Measurements from ENCODE around the gene SFI1.
"Not testable (repeated sequence)": the region's sequence is repeated elsewhere in the genome, so short reads cannot be mapped to it uniquely, and the experiment has no call there.

SFI1 gene

DNA sequence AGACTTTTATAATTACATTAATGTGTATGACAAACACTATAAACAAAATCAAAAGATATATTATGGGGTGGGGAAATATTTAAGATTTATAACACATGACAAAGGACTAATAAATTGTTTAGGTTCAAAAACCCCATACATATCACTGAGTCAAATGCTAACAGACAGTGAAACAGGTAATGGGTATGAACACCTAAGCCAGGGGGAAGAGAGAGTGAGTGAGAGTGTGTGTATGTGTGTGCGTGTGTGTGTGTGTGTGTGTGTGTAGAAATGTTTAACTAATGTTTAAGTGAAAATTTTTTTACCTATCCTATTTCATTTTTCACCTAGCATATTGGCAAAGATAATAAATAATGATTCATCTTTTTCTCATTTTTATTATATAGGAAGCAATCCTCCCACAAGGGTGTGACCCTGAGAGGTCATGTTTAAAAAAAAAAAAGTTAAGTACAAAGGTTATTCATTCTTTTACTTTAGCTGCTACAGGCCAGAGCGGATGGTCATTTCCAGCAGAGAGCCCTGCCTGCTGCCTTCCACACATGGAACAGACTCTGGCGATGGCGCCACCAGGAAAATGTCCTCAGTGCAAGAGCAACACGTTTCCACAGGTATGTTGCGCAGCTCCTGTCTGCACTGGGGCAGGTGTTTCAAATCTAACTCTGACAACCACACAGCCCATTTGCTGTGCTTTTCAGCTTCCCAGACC lies 92.8 kb downstream of the SFI1 start:
- DNase-seq (ENCODE audit: low read depth), result no peak

DNA sequence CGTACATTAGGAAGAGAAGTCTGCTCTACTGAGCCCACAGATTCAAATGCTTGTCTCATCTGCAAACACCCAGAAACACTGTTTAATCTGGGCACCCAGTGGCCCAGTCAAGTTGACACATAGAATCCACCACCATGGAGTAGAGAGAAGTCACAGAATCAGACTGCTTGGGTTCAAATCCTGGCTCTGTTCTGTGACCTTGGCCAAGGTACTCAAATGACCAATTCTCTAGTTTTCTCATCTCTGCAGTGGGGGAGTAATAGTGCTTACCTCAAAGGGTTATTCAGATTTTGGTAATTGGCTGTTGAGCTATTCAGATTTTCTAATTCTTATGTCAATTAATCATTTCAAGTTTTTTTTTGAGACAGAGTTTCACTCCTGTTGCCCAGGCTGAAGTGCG lies 93.8 kb downstream of the SFI1 start:
- DNase-seq (ENCODE audit: low read depth), result not testable (repeated sequence)

DNA sequence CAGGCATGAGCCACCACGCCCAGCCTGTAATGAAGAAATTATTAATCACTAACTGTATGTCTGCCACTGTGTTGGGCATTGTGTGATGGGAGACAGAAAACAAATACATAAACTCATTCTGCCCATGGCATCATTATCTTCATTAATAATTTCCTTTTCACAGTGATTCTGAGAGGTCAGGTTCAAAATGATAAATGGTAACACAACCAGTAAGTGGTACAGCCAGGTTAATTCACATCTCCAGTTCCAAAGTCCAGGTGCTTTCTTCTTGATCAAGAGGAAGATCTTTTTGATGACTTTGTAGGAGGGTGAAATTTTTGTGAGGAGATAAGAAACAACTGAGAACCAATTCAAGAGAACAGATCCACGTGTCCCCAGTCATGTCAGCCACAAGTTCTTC lies 98.9 kb downstream of the SFI1 start:
- DNase-seq (ENCODE audit: low read depth), result no peak

DNA sequence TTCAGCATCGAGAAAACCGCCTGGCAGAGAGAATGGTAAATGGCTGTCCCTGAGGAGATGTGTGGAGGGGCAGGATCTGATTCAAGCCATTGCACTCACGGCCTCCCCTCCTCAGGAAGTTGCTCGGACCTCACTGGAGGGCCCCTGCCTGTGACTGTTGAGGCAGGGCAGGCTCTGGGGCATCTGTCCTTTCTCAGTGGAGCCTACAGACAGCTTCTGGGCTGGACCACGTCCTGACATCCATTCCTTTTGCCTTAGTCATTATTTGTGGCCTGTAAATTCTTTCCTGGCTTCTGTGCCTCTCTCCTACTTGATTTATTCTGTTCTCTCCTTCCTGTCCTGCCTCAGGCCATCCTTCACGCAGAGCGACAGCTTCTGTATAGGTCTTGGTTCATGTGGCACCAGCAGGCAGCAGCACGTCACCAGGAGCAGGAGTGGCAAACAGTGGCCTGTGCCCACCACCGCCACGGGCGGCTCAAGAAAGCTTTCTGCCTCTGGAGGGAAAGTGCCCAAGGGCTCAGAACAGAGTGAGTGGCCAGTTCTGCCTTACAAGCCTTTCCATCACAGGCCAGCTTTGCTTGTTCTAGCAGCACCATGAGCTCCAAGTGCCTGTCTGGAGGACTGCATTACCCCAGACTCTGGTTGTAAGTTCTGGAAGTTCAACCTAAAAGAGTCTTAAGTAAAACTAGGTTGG lies 106.1 kb downstream of the SFI1 start:
- no peak for DNase-seq (ENCODE audit: low read depth)

DNA sequence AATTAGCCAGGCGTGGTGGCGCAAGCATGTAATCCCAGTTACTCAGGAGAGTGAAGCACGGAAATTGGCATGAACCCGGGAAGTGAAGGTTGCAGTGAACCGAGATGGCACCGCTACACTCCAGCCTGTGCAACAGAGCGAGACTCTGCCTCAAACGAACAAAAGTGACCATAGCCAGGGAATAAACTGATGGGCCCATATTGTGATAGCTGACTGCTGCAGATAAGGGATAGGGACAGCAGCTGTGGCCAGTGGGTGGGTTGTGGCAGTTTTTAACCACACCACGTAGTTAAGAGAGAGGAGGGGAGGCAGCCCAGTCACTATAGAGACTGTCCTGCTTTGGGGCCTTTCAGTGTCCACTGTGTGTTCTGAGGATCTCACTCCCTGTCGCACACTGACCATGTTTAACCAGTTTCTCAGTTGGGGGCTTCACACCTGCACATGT lies 106.8 kb downstream of the SFI1 start:
- DNase-seq (ENCODE audit: low read depth), result no peak

DNA sequence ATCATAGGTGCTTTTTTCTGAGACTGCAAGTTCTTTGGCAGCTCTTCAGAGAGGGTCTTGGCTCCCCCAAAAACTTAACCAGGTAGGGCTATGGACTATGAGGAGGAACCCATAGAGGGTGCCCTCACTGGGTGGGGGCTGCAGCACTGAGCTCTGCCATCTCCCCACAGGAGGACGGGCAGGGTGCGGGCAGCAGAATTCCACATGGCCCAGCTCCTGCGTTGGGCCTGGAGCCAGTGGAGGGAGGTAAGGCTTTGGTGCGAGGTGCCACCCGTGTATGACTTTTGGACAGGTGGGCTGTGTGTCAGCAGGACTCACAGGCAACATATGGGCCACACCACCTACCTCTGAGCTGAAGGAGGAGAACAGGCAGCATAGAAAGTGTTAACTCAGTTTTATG lies 107.2 kb downstream of the SFI1 start:
- DNase-seq (ENCODE audit: low read depth), result no peak

DNA sequence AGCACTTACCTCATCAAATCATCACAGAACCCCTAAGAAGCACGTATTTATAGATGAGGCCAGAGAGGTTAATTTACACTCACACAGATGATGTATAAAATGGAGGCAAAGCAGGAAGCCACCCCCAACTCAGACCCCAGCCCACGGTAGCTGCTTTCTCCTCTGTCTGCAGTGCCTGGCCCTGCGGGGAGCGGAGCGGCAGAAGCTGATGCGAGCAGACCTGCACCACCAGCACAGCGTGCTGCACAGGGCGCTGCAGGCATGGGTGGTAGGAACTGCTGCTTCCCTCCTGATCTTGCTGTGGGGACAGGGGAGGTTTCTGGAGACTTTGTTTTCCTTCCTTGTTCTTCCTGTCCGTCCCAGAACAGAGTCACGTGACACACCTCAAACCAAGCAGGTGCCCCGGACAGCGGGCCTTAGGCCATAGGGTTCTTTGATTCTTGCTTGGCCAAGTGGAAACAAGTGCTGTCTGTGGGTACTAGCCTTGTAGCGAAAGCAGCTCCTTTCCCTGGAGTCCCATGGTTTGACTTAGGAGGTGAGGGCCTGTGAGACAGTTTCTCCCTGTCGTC lies 107.9 kb downstream of the SFI1 start:
- DNase-seq (ENCODE audit: low read depth), result no peak

DNA sequence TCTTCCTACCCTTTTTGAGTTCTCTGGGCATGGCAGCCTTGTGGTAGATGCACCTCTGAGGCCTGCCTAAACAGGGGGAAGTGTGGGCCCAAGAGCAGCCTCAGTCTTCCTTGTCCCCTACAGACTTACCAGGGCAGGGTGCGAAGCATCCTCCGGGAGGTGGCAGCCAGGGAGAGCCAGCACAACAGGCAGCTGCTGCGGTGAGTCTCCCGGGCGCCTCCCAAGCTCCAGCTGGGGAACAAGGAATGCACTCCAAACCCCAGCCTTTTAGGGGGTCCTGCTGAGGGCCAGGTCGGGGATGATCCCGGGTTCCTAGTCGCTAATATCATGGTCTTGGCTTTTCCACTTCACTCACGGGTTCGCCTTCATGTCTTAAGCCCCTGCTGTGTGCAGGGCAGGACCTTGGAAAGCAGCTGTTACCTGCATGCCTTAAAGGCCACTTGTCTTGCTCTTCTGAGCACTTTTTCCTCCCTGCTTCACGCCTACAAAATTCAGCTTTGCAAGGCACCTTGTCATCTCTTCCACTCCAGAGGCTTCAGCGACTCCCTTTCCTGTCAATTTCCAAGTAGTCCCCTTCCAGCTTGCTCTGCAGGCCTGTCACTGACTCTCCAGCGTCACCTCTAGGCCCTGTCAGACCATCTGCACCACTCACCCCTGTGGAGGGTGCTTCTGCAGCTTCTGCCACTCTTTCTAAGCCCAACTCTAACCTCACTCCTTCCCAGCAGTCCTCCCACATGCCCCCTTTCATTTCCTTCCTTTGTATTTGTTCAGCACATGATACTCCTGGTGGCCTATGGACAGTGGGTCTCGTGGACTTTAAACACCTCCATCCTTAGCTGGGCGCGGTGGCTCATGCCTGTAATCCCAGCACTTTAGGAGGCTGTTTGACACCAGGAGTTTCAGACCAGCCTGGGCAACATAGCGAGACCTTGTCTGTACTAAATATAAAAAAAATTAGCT lies 108.7 kb downstream of the SFI1 start:
- DNase-seq (ENCODE audit: low read depth), result no peak

DNA sequence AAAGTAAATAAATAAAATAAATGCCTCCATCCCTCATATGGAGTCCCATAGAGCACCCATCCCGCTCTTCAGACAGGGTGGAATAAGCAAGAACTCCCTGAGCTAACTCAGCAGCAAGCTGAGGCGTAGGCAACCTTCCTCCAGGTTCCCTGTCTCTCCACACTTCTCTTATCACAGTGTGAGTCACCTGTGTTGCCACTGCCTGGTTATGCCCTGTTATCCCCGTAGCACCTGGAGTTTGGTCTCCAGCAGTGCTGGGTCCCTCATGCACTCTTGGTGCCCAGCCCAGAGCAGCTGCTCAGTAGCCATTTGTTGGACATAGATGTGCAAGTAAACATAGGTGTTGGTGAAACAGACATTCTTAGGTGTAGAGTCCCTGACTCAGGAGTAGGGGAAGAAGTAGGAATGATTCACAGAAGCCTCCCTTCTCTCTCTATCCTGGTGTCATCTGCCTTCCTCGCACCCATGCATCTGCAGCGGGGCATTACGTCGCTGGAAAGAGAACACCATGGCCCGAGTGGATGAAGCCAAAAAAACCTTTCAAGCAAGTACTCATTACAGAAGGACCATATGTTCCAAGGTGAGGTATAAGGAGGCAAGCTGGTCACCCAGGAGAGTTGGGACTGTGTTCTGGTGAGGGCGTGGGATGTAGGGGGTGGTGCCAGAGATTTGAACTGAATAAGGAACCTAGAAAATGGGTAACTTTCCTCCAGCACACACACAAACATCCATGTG lies 109.7 kb downstream of the SFI1 start:
- no peak for DNase-seq (ENCODE audit: low read depth)

DNA sequence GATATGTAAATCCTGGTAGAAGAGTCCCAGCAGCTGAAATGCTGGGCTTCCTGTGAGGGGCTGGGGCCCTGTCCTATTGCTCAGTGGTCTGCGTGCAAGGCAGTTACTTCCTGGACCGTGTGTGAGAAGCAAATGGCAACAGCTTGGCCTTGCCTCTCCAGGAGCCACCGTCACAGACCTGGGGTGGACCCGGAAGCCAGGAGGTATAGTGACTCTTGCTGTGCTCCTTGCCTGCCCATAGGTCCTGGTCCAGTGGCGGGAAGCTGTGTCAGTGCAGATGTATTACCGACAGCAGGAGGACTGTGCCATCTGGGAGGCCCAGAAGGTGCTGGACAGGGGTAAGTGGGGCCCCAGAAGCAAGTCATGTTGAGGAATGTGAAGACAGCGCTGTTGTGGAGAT lies 111.4 kb downstream of the SFI1 start:
- DNase-seq (ENCODE audit: low read depth), result no peak

DNA sequence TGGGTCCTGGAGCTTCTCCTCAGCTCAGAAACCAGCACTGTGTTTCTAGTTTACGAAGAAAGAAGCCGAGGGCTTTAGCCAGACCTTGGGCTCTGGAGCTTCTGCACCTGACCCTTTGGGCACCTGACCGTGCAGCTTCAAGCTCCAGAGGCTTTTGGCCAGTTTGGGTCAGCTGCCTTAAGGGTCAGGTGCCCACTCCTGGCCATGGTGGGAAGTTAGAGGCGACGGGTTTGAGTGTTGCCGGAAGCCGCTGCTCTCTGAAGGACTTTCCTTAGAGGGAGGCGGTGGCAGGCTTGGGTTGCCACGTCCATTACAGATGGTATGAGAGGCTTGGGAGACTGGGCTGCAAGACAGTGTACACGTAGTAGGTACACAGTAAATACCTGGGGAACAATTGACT lies 113.4 kb downstream of the SFI1 start:
- no peak for DNase-seq (ENCODE audit: low read depth)

DNA sequence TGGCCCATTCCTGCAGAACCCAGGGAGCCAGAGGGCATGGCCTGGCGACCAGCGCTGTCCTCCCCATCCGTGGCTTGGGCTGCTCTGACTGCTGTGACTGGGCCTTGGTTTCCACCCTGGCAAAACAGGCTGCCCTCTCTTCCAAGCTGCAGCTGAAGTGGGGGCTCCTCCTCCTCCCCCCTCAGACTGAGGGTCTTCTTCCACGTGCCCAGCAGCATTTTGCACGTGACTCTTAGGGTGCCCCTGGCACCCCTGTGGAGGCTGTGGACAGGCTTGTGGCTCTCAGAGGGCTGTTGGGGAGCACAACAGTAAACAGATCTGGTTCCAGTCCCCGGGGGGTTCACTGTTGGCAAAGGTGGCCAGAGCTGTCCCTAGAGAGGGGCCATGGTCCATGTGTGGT lies 114.3 kb downstream of the SFI1 start:
- DNase-seq (ENCODE audit: low read depth), result no peak

DNA sequence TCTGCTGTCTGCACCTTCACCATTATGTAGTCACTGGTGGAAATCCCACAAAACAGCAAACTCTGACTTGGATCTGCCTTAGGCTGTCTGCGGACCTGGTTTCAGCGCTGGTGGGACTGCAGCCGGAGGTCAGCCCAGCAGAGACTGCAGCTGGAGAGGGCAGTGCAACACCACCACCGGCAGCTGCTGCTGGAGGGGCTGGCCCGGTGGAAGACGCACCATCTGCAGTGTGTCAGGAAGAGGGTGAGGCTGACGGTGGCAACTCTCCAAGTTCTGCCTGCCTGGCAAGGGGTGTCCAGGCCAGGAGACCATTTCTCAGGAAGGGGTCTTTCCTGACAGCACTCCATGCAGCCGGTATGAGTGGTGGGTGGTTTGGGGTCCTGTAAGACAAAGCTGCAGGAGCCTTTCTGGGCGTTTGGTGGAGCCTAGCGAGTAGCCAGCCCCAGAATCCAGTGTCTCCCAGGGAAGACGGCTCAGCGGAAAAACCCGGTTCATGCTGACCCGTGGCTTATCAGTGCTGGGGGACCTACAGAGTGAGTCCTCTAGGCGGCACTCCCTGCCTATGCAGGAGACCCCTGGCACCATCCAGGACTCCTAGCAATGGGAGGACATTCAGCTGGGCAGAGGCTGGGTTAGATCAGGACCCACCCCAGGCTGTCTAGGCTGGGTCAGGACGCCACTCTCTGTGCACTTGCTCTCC lies 114.9 kb downstream of the SFI1 start:
- no peak for DNase-seq (ENCODE audit: low read depth)

DNA sequence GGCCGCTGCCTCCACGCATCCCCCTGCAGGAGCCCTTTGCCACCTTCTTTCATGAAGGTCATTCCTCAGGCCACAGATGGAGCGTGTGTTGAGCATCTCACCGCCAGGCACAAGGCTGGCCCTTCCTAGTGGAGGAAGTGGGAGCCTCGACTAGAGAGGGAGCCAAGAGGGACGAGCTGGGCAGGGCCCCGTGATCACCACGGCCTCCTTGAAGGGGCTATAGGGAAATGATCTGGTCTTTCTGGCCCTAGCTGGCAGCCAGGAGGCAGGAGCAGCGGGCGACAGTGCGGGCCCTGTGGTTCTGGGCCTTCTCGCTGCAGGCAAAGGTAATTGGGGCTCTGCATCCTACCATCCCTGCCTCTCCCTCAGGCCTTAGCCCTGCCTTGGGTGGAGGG lies 116.6 kb downstream of the SFI1 start:
- DNase-seq (ENCODE audit: low read depth), result no peak

DNA sequence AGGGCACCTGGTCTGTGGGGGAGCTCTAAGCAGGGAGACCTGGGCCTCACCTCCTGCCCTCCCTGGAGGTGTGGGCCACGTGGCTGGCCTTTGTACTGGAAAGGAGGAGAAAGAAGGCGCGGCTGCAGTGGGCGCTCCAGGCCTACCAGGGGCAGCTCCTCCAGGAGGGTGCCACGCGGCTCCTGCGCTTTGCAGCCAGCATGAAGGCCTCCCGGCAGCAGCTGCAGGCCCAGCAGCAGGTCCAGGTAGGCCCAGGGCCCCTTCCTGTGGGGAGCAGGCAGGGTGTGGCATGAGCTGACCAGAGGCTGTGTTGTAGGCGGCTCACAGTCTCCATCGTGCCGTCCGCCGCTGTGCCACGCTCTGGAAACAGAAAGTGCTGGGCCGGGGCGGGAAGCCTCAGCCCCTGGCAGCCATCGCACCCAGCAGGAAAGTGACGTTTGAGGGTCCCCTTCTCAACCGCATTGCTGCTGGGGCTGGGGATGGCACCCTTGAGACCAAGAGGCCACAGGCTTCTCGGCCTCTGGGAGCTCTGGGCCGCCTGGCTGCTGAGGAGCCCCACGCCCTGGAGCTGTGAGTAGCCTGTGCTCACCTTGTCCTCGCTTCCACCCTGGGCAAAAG lies 117.1 kb downstream of the SFI1 start:
- DNase-seq (ENCODE audit: low read depth), result no peak

DNA sequence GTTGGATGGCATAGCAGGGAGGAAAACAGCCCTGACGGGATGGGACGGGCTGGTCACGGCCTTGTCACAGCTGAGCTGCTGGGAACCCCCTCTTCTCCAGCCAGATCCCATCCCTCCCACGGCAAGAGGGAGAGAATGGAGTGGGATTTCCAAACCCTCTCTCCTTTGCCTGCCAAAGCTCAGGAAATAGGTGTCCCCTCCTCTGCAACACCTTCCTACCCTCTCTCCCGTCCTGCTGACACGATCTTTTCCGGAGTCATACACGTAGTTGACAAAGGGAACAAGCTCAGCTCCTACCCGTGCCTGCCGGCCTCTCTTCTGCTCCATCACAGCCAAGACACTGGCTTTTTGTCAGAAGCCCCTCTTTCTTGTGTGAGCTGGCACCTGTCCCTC lies 117.6 kb downstream of the SFI1 start:
- no peak for DNase-seq (ENCODE audit: low read depth)

DNA sequence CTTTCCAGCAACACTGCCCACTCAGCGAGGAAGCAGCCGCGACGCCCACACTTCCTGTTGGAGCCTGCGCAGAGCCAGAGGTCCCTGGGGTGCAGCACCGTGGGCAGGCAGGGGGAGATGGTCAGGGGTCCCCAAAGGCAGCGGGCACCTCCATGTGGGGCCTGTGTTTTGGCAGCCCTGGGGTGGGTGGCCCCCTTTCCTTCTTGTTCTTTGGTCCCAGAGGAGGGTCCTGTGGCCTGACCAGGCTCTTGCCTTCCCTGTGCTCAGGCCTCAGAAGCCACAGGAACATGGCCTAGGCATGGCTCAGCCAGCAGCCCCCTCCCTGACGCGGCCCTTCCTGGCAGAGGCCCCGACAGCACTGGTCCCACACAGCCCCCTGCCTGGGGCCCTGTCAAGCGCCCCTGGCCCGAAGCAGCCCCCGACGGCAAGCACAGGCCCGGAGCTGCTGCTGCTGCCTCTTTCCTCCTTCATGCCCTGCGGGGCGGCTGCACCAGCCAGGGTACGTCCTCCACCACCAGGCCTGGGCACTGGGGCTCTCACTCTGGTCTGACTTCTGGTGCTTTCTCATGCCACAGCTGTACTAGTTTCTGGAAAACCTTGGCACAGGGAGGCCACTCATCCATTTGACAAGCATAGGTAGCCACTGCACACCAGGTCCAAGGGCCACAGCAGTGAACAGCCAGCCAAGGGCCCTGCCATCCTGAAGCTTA lies 118.6 kb downstream of the SFI1 start:
- DNase-seq (ENCODE audit: low read depth), result no peak

DNA sequence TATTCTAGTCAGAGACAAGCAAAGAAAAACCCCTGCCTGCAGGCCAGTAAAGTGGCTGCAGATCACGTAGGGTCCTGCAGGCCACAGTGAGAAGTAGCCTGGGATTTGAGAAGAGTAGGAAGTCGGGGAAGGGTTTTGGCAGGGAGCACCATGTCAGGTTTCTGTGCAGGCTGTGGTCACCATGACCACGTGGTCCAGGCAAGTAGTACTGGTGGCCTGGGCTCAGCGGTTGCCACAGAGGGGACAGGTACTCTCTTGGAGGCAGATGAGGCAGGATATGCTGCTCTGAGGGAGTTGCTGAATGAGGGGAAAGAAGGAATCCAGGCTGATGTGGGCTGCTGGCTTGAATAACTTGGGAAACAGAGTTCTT lies 119.1 kb downstream of the SFI1 start:
- DNase-seq (ENCODE audit: low read depth), result no peak

DNA sequence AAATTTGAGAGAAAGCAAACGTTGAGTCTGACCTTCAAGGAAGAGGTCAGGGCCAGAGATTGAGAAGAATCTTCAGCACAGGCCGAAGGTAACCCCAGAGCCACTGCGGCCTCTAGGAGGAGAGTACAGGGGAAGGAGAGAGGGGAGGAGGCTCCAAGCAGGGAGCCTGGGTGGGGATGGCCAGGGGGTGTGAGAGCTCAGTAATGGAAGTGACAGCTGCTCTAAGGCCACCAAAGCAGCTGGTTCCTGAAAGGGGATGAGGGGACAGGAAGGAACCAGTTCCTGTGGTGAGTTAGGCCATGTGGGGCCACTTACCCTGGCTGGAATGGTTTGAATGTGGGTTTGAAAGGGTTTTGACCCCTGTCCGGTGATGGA lies 119.6 kb downstream of the SFI1 start:
- no peak for DNase-seq (ENCODE audit: low read depth)

Measured in T follicular helper cell (primary cell).